HL-60 (cell line): ENCODE measurements around the gene FABP3.
A peak's percentile ranks its signal among the peaks of the same experiment; 100 is the strongest.

Source experiments
- DNase-seq, 2 experiments: peaks; one replicate each; pipeline ENCODE4 v3.0.0-alpha.2; 2010 to 2020; ENCODE audit warnings: low read depth in 1 of 2, low spot score in 1 of 2
- H3K27ac ChIP-seq: fragments of 250-450 bp; sonication (Bioruptor Pico); replicated peaks from 2 replicates; pipeline ENCODE4 v1.5.1; 2020; ENCODE audit warnings: mild to moderate bottlenecking, moderate library complexity
- H3K27me3 ChIP-seq: fragments of 250-450 bp; sonication (Bioruptor Pico); 2 replicates; pipeline ENCODE4 v1.5.1; 2021; ENCODE audit warnings: mild to moderate bottlenecking, moderate library complexity; ENCODE audit not compliant: insufficient read depth, poor library complexity, severe bottlenecking
- H3K4me3 ChIP-seq: replicated peaks from 2 replicates; pipeline ENCODE4 v1.5.1; 2011; ENCODE audit warnings: mild to moderate bottlenecking, control low read depth, low read length; ENCODE audit not compliant: insufficient read depth
- CTCF ChIP-seq: IDR thresholded peaks from one replicate; pipeline ENCODE4 v1.5.1; 2011; ENCODE audit warnings: low read length, control low read depth, inconsistent platforms; ENCODE audit not compliant: insufficient read depth
- GABPA ChIP-seq: IDR thresholded peaks from 2 replicates; pipeline ENCODE4 v1.6.1; 2012; ENCODE audit warnings: low read depth
- POLR2AphosphoS5 ChIP-seq: IDR thresholded peaks from 2 replicates; pipeline ENCODE4 v1.6.1; 2012; ENCODE audit warnings: low read depth
- REST ChIP-seq: IDR thresholded peaks from 2 replicates; pipeline ENCODE4 v1.6.1; 2012; ENCODE audit warnings: low read depth; ENCODE audit not compliant: insufficient replicate concordance
- SPI1 ChIP-seq: IDR thresholded peaks from 2 replicates; pipeline ENCODE4 v1.6.1; 2012; ENCODE audit warnings: low read depth, mild to moderate bottlenecking, borderline replicate concordance

Gene FABP3

GRCh38 chr1:31371121-31371959, 1.5 kb downstream of the FABP3 start:
- DNase-seq = peak in 1 of 2 experiments; percentile 30
- Histone ChIP-seq H3K27me3 (no peaks in the 10 kb centered on the region), H3K4me3 (no peak overlapping the region), H3K27ac (no peak overlapping the region)
- TF ChIP-seq POLR2AphosphoS5 (no peak), GABPA (no peak), REST (no peak), SPI1 (no peak), CTCF (no peak)

GRCh38 chr1:31370565-31370964, 2.3 kb downstream of the FABP3 start:
- H3K27me3 ChIP-seq = no peaks in the 10 kb centered on the region
- TF ChIP-seq GABPA = no peak
- TF ChIP-seq REST = no peak
- TF ChIP-seq CTCF = no peak
- no peak for TF ChIP-seq POLR2AphosphoS5
- no peak for TF ChIP-seq SPI1
- DNase-seq = no peak

GRCh38 chr1:31370021-31370420, 2.9 kb downstream of the FABP3 start:
- no peaks in the 10 kb centered on the region for H3K27me3 ChIP-seq
- no peak overlapping the region for H3K4me3 ChIP-seq
- no peak for TF ChIP-seq REST
- TF ChIP-seq SPI1 = no peak
- TF ChIP-seq POLR2AphosphoS5 = no peak
- TF ChIP-seq CTCF = no peak
- TF ChIP-seq GABPA = no peak
- DNase-seq = no peak
- H3K27ac ChIP-seq = no peak overlapping the region

More at GRCh38 chr1:31370565-31370964, 2.3 kb downstream of the FABP3 start:
- Histone ChIP-seq H3K27ac (no peak overlapping the region), H3K4me3 (no peak overlapping the region)
